Mesenteric fat pad (tissue), 1 donor: Measurements from ENCODE around the gene HNF4A. TPM values are rescaled to one million over a fixed set of nuclear protein-coding genes. Genes with fewer than 3 reads are reported as not detected.
A peak's percentile ranks its signal among the peaks of the same experiment; 100 is the strongest.

ENCODE experiments used
- DNase-seq: peaks from one replicate; pipeline ENCODE4 v3.0.0-alpha.2; 2020; ENCODE audit warnings: low spot score
- total RNA-seq: library from RNA; stranded (reverse); fragmentation: NEBNext Ultra II Directional; extraction: Animal tissue kit (Norgen Biotek cat#: 25700); gene quantifications from one replicate; pipeline ENCODE4 v1.2.1, GENCODE V29; 2021
- donor health status: DM: yes; HTN: yes; CAD: no.

The HNF4A gene
- total RNA-seq, 1 donor from 2014 or later: 0.51 TPM

GRCh38 chr20:44390280-44390679 lies 34.8 kb downstream of the HNF4A start:
- DNase-seq: no peak

GRCh38 chr20:44392088-44392775 lies 36.7 kb downstream of the HNF4A start:
- no peak for DNase-seq

- no peak for DNase-seq
Observed at GRCh38 chr20:44392776-44393607, 37.5 kb downstream of the HNF4A start.

GRCh38 chr20:44393608-44394451 lies 38.3 kb downstream of the HNF4A start:
- DNase-seq: no peak

- no peak for DNase-seq
Observed at GRCh38 chr20:44394452-44394701, 38.9 kb downstream of the HNF4A start.

- DNase-seq: no peak
Observed at GRCh38 chr20:44394702-44395460, 39.4 kb downstream of the HNF4A start.

- DNase-seq: no peak
Observed at GRCh38 chr20:44395461-44396340, 40.2 kb downstream of the HNF4A start.

- DNase-seq: no peak
Observed at GRCh38 chr20:44396369-44397130, 41.1 kb downstream of the HNF4A start.

- DNase-seq: no peak
Observed at GRCh38 chr20:44398335-44398734, 42.8 kb downstream of the HNF4A start.

GRCh38 chr20:44399446-44399845 lies 43.9 kb downstream of the HNF4A start:
- DNase-seq: no peak

GRCh38 chr20:44400671-44400969 lies 45.1 kb downstream of the HNF4A start:
- DNase-seq: peak; percentile 74

GRCh38 chr20:44400970-44401769 lies 45.7 kb downstream of the HNF4A start:
- peak; percentile 89 for DNase-seq

GRCh38 chr20:44401770-44402390 lies 46.4 kb downstream of the HNF4A start:
- DNase-seq: no peak

- peak; percentile 82 for DNase-seq
Observed at GRCh38 chr20:44402391-44403193, 47.1 kb downstream of the HNF4A start.

- DNase-seq: peak; percentile 57
Observed at GRCh38 chr20:44403194-44404112, 48.0 kb downstream of the HNF4A start.
